Activated T-cell treated with anti-CD3 and anti-CD28 coated beads, Interleukin-2, amount 50 U/mL, for 4 hours (primary cell): ENCODE data around the gene STAMBPL1. TPM values are rescaled to one million over a fixed set of nuclear protein-coding genes. Genes with fewer than 3 reads are reported as not detected.

ENCODE experiments used
- total RNA-seq, 3 donors: library from RNA; stranded (reverse); gene quantifications; one replicate each; pipeline ENCODE4 v1.2.1, GENCODE V29; 2021

STAMBPL1 gene
- total RNA-seq, 3 donors from 2014 or later, result 15.1 to 24.7 (median 19.4) TPM

Other genes starting within 250 kb of the STAMBPL1 start
- not detected for gene LIPF, start 215.8 kb upstream of the STAMBPL1 start, total RNA-seq
- gene LIPK, start 174.0 kb upstream of the STAMBPL1 start, total RNA-seq, result not detected
- not detected for gene LIPN, start 120.2 kb upstream of the STAMBPL1 start, total RNA-seq
- gene LIPM, start 77.5 kb upstream of the STAMBPL1 start, total RNA-seq, result not detected
- gene ANKRD22, start 28.4 kb upstream of the STAMBPL1 start, total RNA-seq, result under 1 TPM in 1 of 3 donors, not detected in 2; 0.24 TPM
- 1 to 10 TPM; 2.6 to 4.1 (median 2.6) TPM for gene ACTA2, start 72.5 kb downstream of the STAMBPL1 start, total RNA-seq
- 10 to 100 TPM; 23.0 to 31.9 (median 30.1) TPM for gene FAS, start 110.6 kb downstream of the STAMBPL1 start, total RNA-seq